GM12891 (cell line): Measurements from ENCODE around the gene PALM.

ENCODE experiments used
- POLR2A ChIP-seq: IDR thresholded peaks from 2 replicates; pipeline ENCODE4 v1.6.1; 2011; ENCODE audit warnings: low read depth, low read length, control low read depth
- POLR2AphosphoS5 ChIP-seq: IDR thresholded peaks from 2 replicates; pipeline ENCODE4 v1.6.1; 2011; ENCODE audit warnings: low read depth, low read length, control low read depth
- POU2F2 ChIP-seq: IDR thresholded peaks from 2 replicates; pipeline ENCODE4 v1.6.1; 2011; ENCODE audit warnings: low read depth, mild to moderate bottlenecking, control low read depth, low read length, moderate library complexity
- TAF1 ChIP-seq: IDR thresholded peaks from 2 replicates; pipeline ENCODE4 v1.6.1; 2011; ENCODE audit warnings: low read depth, low read length, control low read depth

- TF ChIP-seq POLR2AphosphoS5 (no peak), TAF1 (no peak), POLR2A (no peak), POU2F2 (no peak)
Observed at GRCh38 chr19:677201-677600, 31.5 kb upstream of the PALM start.
